GM19239 (cell line): ENCODE measurements around the gene SLC25A11.
A peak's percentile ranks its signal among the peaks of the same experiment; 100 is the strongest.

Experiments
- DNase-seq: peaks from one replicate; pipeline ENCODE4 v3.0.0; 2011; ENCODE audit warnings: low spot score; ENCODE audit not compliant: insufficient read length
- FAIRE-seq: peaks from 2 replicates; lab custom pipeline; 2011; peaks lifted over from hg19 to GRCh38; lab: Jason Lieb, UNC

Gene SLC25A11

GRCh38 chr17:4946312-4946976, 6.6 kb upstream of the SLC25A11 start:
- FAIRE-seq = peak; percentile 69

GRCh38 chr17:4945944-4946280, 6.1 kb upstream of the SLC25A11 start:
- DNase-seq = no peak
- no peak for FAIRE-seq

More at GRCh38 chr17:4946312-4946976, 6.6 kb upstream of the SLC25A11 start:
- no peak for DNase-seq

- DNase-seq = no peak
- peak; percentile 93 for FAIRE-seq
Measured at GRCh38 chr17:4945176-4945943, 5.5 kb upstream of the SLC25A11 start.

GRCh38 chr17:4944554-4945175, 4.8 kb upstream of the SLC25A11 start:
- no peak for DNase-seq
- FAIRE-seq = no peak

- FAIRE-seq (peak; percentile 78), DNase-seq (no peak)
Measured at GRCh38 chr17:4944163-4944553, 4.3 kb upstream of the SLC25A11 start.

GRCh38 chr17:4942760-4943508, 3.1 kb upstream of the SLC25A11 start:
- no peak for DNase-seq
- FAIRE-seq = no peak

- no peak for DNase-seq
- FAIRE-seq = no peak
Measured at GRCh38 chr17:4941319-4941610, 1.4 kb upstream of the SLC25A11 start.

- FAIRE-seq = peak; percentile 74
Measured at GRCh38 chr17:4940555-4941318, 891 bp upstream of the SLC25A11 start.

GRCh38 chr17:4939546-4939795, 375 bp downstream of the SLC25A11 start:
- no peak for DNase-seq
- FAIRE-seq = no peak

More at GRCh38 chr17:4940555-4941318, 891 bp upstream of the SLC25A11 start:
- no peak for DNase-seq

- FAIRE-seq (peak; percentile 81), DNase-seq (no peak)
Measured at GRCh38 chr17:4938688-4939545, 929 bp downstream of the SLC25A11 start.

- FAIRE-seq (no peak), DNase-seq (no peak)
Measured at GRCh38 chr17:4938069-4938491, 1.8 kb downstream of the SLC25A11 start.

- DNase-seq = no peak
Measured at GRCh38 chr17:4937553-4937952, 2.3 kb downstream of the SLC25A11 start.

GRCh38 chr17:4936436-4936835, 3.4 kb downstream of the SLC25A11 start:
- no peak for FAIRE-seq
- DNase-seq = no peak

More at GRCh38 chr17:4937553-4937952, 2.3 kb downstream of the SLC25A11 start:
- FAIRE-seq = no peak

- FAIRE-seq = no peak
Measured at GRCh38 chr17:4935650-4936049, 4.2 kb downstream of the SLC25A11 start.

GRCh38 chr17:4934173-4934979, 5.5 kb downstream of the SLC25A11 start:
- peak; percentile 46 for DNase-seq
- FAIRE-seq = peak; percentile 65

More at GRCh38 chr17:4935650-4936049, 4.2 kb downstream of the SLC25A11 start:
- no peak for DNase-seq

GRCh38 chr17:4933646-4934045, 6.2 kb downstream of the SLC25A11 start:
- FAIRE-seq = no peak

GRCh38 chr17:4932756-4933155, 7.1 kb downstream of the SLC25A11 start:
- DNase-seq (no peak), FAIRE-seq (no peak)

More at GRCh38 chr17:4933646-4934045, 6.2 kb downstream of the SLC25A11 start:
- no peak for DNase-seq

- no peak for DNase-seq
- FAIRE-seq = peak; percentile 33
Measured at GRCh38 chr17:4931963-4932362, 7.9 kb downstream of the SLC25A11 start, which contains the start of gene GP1BA. Gene GP1BA, plus strand, starts transcription at chr17:4932277. Its CDS starts 328 bp downstream, at chr17:4932605.
